Esophagus squamous epithelium (tissue), 5 donors: ENCODE measurements around the gene CALY. TPM values are rescaled to one million over a fixed set of nuclear protein-coding genes. Genes with fewer than 3 reads are reported as not detected.

Experiments used
- DNase-seq: peaks from one replicate; lab custom pipeline; 2025; lab: John Stamatoyannopoulos, UW
- H3K27ac ChIP-seq, 4 donors: fragments of 200-600 bp; sonication (generic); one replicate each; pipeline ENCODE4 v1.5.1; 2016 to 2019; ENCODE audit warnings: mild to moderate bottlenecking in 1 of 4
- H3K27me3 ChIP-seq, 4 donors: fragments of 200-600 bp; sonication (generic); 1 replicate in 3 of 4; 2 replicates in 1 of 4; pipeline versions ENCODE4 v1.5.1 to v1.6.0; 2017 to 2021; ENCODE audit warnings: antibody characterized with exemption in 1 of 4
- H3K36me3 ChIP-seq, 3 donors: fragments of 200-600 bp; sonication (generic); one replicate each; pipeline ENCODE4 v1.5.1; 2016 to 2019
- H3K4me1 ChIP-seq, 3 donors: fragments of 200-600 bp; sonication (generic); one replicate each; pipeline ENCODE4 v1.5.1; 2017 to 2019
- H3K4me3 ChIP-seq, 4 donors: fragments of 200-600 bp; sonication (generic); 1 replicate in 3 of 4; 2 replicates in 1 of 4; pipeline ENCODE4 v1.5.1; 2016 to 2019; ENCODE audit warnings: mild to moderate bottlenecking in 2 of 4, moderate library complexity in 1 of 4
- H3K9me3 ChIP-seq, 3 donors: fragments of 200-600 bp; sonication (generic); one replicate each; pipeline ENCODE4 v1.5.1; 2016 to 2019
- CTCF ChIP-seq, 6 experiments: fragments of 450-650 bp in 4 of 6; fragments of 200-600 bp in 2 of 6; sonication (generic) in 2 of 6; IDR thresholded peaks; one replicate each; pipeline ENCODE4 v1.5.1; 2016 to 2019; ENCODE audit warnings: antibody characterized with exemption in 6 of 6, mild to moderate bottlenecking in 4 of 6, moderate library complexity in 4 of 6
- POLR2A ChIP-seq, 4 donors: fragments of 450-650 bp; IDR thresholded peaks; one replicate each; pipeline ENCODE4 v1.6.1; 2017; ENCODE audit warnings: antibody characterized with exemption in 4 of 4, mild to moderate bottlenecking in 4 of 4, moderate library complexity in 3 of 4
- WGBS, 2 donors: methylation state at CpG; one replicate each; pipeline ENCODE4 v1.1.5; 2018; 5-methylcytosine and 5-hydroxymethylcytosine counted together
- intact Hi-C: fragments of 100-400 bp; cut with DNase I; formaldehyde crosslinking; loops from one replicate; pipeline ENCODE4 v1.15.0; 2022
- total RNA-seq, 4 donors: library from RNA; depleted of rRNA; stranded (reverse); fragments of >200 nt; gene quantifications; one replicate each; pipeline ENCODE4 v1.1.0, GENCODE V29; 2016
- donor health status: DM: yes; HTN: yes; CAD: no.

CALY gene
- total RNA-seq, 4 donors from 2014 or later: not detected

DNA sequence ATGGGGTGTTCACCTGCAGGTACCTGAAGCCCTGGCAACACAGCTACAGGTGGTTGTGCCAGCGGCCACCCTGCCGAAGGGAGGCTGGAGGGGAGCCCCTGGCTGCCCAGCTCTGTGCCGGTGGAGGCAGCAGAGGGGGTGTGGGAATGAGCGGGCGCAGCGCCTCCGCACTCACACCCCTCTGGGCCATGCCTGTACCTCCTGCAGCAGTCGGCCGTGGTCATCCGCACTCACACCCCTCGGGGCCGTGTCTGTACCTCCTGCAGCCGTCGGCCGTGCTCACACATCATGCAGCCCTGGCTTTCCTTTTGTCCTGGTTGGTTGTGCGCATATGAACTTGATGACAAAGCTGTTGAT lies 26.3 kb downstream of the CALY start:
- H3K27ac ChIP-seq: no peak overlapping the region
- H3K4me3 ChIP-seq: no peak overlapping the region
- DNase-seq: no peak
- WGBS, 2 donors: 91 to 92% methylated on average over 6 to 16 of the region's 16 CpGs
- peaks cover 11 to 40% (median 21%) of the 10 kb centered on the region in 3 donors for H3K4me1 ChIP-seq
- intact Hi-C loops: no loop called here
- no peaks in the 10 kb centered on the region for H3K27me3 ChIP-seq
- H3K9me3 ChIP-seq: no peaks in the 10 kb centered on the region
- peaks cover 0 to 46% (median 3%) of the 10 kb centered on the region in 3 donors for H3K36me3 ChIP-seq
- TF ChIP-seq POLR2A (IDR thresholded peaks at IDR 0.05): no peak
- no peak for TF ChIP-seq CTCF (IDR thresholded peaks at IDR 0.05)

DNA sequence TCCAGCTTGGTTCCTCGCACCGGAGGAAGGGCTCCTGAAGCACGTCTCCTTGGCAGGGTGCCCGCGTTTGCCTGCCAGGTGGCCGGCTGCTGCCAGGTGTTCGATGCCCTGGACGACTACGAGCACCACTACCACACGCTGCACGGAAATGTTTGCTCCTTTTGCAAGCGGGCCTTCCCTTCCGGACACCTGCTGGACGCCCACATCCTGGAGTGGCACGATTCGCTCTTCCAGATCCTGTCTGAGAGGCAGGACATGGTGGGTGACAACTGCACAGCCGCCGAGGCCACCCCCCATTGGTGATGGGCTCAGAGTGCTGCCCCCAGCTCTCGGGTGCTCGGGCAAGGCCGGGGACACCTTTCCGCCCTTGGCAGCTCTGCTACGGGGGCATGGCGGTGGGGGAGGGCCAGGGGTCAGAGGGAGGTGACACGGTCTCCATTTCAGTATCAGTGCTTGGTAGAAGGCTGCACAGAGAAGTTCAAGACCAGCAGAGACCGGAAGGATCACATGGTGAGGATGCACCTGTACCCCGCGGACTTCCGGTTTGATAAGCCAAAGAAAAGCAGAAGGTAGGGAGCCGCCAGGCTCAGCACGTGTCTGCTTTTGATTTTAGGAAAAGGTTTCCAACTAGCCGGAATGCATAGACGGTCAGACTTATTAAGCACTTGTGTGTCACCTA lies 26.8 kb downstream of the CALY start:
- Histone ChIP-seq H3K36me3 (peaks cover 0 to 49% (median 3%) of the 10 kb centered on the region in 3 donors), H3K4me3 (peak overlapping the region in 2 of 4 donors; percentile 97 to 100), H3K4me1 (peaks cover 11 to 41% (median 21%) of the 10 kb centered on the region in 3 donors), H3K27ac (peak overlapping the region in 3 of 4 donors; percentile 92 to 99 (median 98)), H3K9me3 (no peaks in the 10 kb centered on the region), H3K27me3 (no peaks in the 10 kb centered on the region)
- 75 to 87% methylated on average over 7 to 14 of the region's 33 CpGs for WGBS, 2 donors
- intact Hi-C loops: no loop called here
- no peak for DNase-seq
- TF ChIP-seq CTCF (IDR thresholded peaks at IDR 0.05): no peak
- TF ChIP-seq POLR2A (IDR thresholded peaks at IDR 0.05): no peak

- Histone ChIP-seq H3K27ac (peak overlapping the region; percentile 92 to 99 (median 98)), H3K27me3 (no peaks in the 10 kb centered on the region), H3K36me3 (peaks cover 0 to 49% (median 3%) of the 10 kb centered on the region in 3 donors), H3K9me3 (no peaks in the 10 kb centered on the region), H3K4me1 (peaks cover 11 to 45% (median 21%) of the 10 kb centered on the region in 3 donors), H3K4me3 (peak overlapping the region; percentile 72 to 100 (median 93))
- intact Hi-C loops: no loop called here
- no peak for TF ChIP-seq CTCF (IDR thresholded peaks at IDR 0.05)
- TF ChIP-seq POLR2A (IDR thresholded peaks at IDR 0.05): no peak
- peak; percentile 73 for DNase-seq
- WGBS, 2 donors: 16 to 52% methylated on average over 21 to 28 of the region's 46 CpGs
These were observed 27.5 kb downstream of the CALY start for GRCh38 chr10:133309100-133309719.

GRCh38 chr10:133308421-133309099 lies 28.1 kb downstream of the CALY start, which contains the start of the genes TUBGCP2 and ZNF511:
TSS of gene TUBGCP2 (minus strand) at chr10:133308872. CDS start at chr10:133302941, 5,931 bp downstream.
TSS of gene ZNF511 (plus strand) at chr10:133308914. CDS start at chr10:133308944, 30 bp downstream.
- Histone ChIP-seq H3K4me3 (peak within 1 kb of the TSS; percentile 72 to 100 (median 93)), H3K9me3 (no peaks in the 10 kb centered on the region), H3K4me1 (peaks cover 11 to 47% (median 21%) of the 10 kb centered on the region in 3 donors), H3K36me3 (peaks cover 0 to 54% (median 3%) of the 10 kb centered on the region in 3 donors), H3K27me3 (no peaks in the 10 kb centered on the region), H3K27ac (peak within 1 kb of the TSS; percentile 92 to 99 (median 98))
- 1 to 3% methylated on average over 6 to 28 of the region's 89 CpGs for WGBS, 2 donors
- DNase-seq: no peak
- intact Hi-C loops: no loop called here
- TF ChIP-seq CTCF (IDR thresholded peaks at IDR 0.05) (peak in 3 of 6 experiments; percentile 2 to 37 (median 18)), POLR2A (IDR thresholded peaks at IDR 0.05) (peak in 3 of 4 donors; percentile 39 to 90 (median 82))
